HCT116 (cell line): ENCODE results near the gene TRNP1. TPM values are rescaled to one million over a fixed set of nuclear protein-coding genes. Genes with fewer than 3 reads are reported as not detected.

Experiments used
- ATAC-seq: fragments of 200-7000 bp; cut with Tn5 transposase; 2 replicates; pipeline ENCODE4 v1.9.1; 2020; ENCODE audit warnings: mild to moderate bottlenecking, moderate library complexity
- BruUV-seq: library from RNA; stranded (reverse); fragments of 400-500 nt; replicated peaks from 2 replicates; lab custom pipeline; 2021; lab: Mats Ljungman, UMichigan
- CTCF ChIA-PET: fragments of 300-600 bp; sonication (Branson Sonifier 250); formaldehyde crosslinking; loops from one replicate; lab custom pipeline; 2021; ENCODE audit warnings: antibody characterized with exemption; lab: Charles Lee
- POLR2A ChIA-PET: fragments of 300-600, 350-600 bp; sonication (Branson Sonifier 250); formaldehyde crosslinking; loops from one replicate; lab custom pipeline; 2021; ENCODE audit warnings: antibody characterized with exemption; lab: Charles Lee
- RAD21 ChIA-PET, 2 experiments: fragments of 300-600 bp; sonication (Branson Sonifier 250); formaldehyde crosslinking; loops; one replicate each; lab custom pipeline; 2023; ENCODE audit warnings: low total read pairs in 2 of 2; ENCODE audit not compliant: uncharacterized antibody in 2 of 2, unreplicated experiment in 2 of 2, low non-redundant PET in 1 of 2; lab: Charles Lee
- DNase-seq: peaks from one replicate; pipeline ENCODE4 v3.0.0-alpha.2; 2010; ENCODE audit warnings: low read depth, low spot score
- H2AFZ ChIP-seq: fragments of 200-600 bp; shearing (Covaris generic), sonication (generic); 2 replicates; pipeline ENCODE4 v1.6.1; 2017; ENCODE audit warnings: low read depth, mixed run types, mixed read lengths, antibody characterized with exemption, low read length; ENCODE audit not compliant: poor library complexity, severe bottlenecking
- H3K27ac ChIP-seq: 2 replicates; pipeline ENCODE4 v1.5.1; 2012; ENCODE audit warnings: low read depth, low read length
- H3K27me3 ChIP-seq: fragments of 200-600 bp; sonication (generic); 2 replicates; pipeline ENCODE4 v1.6.1; 2016; ENCODE audit warnings: mixed run types, low read length, mixed read lengths; ENCODE audit not compliant: insufficient read depth
- H3K36me3 ChIP-seq, 2 experiments: fragments of 200-500 bp in 1 of 2; fragments of 200-600 bp in 1 of 2; sonication (Bioruptor generic) in 1 of 2; sonication (generic) in 1 of 2; 2 replicates each; pipeline versions ENCODE4 v1.5.1 to v1.6.1; 2014 to 2016; ENCODE audit warnings: low read length in 2 of 2, inconsistent platforms in 1 of 2, mixed read lengths in 1 of 2, mixed run types in 1 of 2; ENCODE audit not compliant: insufficient read depth in 2 of 2, control insufficient read depth in 1 of 2
- H3K4me1 ChIP-seq, 2 experiments: fragments of 200-600 bp in 1 of 2; sonication (generic) in 1 of 2; 2 replicates each; pipeline versions ENCODE4 v1.5.1 to v1.6.1; 2012 to 2017; ENCODE audit warnings: low read length in 2 of 2, inconsistent platforms in 1 of 2, mild to moderate bottlenecking in 1 of 2, mixed read lengths in 1 of 2, mixed run types in 1 of 2, moderate library complexity in 1 of 2; ENCODE audit not compliant: insufficient read depth in 2 of 2, control insufficient read depth in 1 of 2
- H3K4me2 ChIP-seq: fragments of 200-600 bp; sonication (generic); 2 replicates; pipeline ENCODE4 v1.6.1; 2017; ENCODE audit warnings: mixed run types, low read length, mixed read lengths
- H3K4me3 ChIP-seq, 2 experiments: fragments of 200-600 bp in 1 of 2; sonication (generic) in 1 of 2; replicated peaks in 1 of 2; 2 replicates each; pipeline ENCODE4 v1.5.1; 2011 to 2016; ENCODE audit warnings: low read length in 2 of 2, control low read depth in 1 of 2, low read depth in 1 of 2, mild to moderate bottlenecking in 1 of 2, mixed read lengths in 1 of 2, mixed run types in 1 of 2
- H3K79me2 ChIP-seq: fragments of 200-600 bp; sonication (generic); 2 replicates; pipeline ENCODE4 v1.6.1; 2017; ENCODE audit warnings: mild to moderate bottlenecking, mixed run types, low read length, moderate library complexity, mixed read lengths; ENCODE audit not compliant: insufficient read depth
- H3K9ac ChIP-seq: fragments of 200-600 bp; sonication (generic); 2 replicates; pipeline ENCODE4 v1.6.1; 2016; ENCODE audit warnings: low read length, mixed read lengths
- H3K9me2 ChIP-seq: fragments of 200-600 bp; sonication (generic), shearing (Covaris generic); 2 replicates; pipeline ENCODE4 v1.6.1; 2017; ENCODE audit warnings: mixed run types, mild to moderate bottlenecking, moderate library complexity; ENCODE audit not compliant: insufficient read depth
- H3K9me3 ChIP-seq, 2 experiments: fragments of 200-500 bp in 1 of 2; fragments of 200-600 bp in 1 of 2; sonication (Bioruptor generic) in 1 of 2; sonication (generic) in 1 of 2; 2 replicates each; pipeline ENCODE4 v1.6.1; 2014 to 2017; ENCODE audit warnings: low read length in 2 of 2, mixed read lengths in 2 of 2, inconsistent platforms in 1 of 2, low read depth in 1 of 2, mild to moderate bottlenecking in 1 of 2, mixed run types in 1 of 2, moderate library complexity in 1 of 2; ENCODE audit not compliant: control insufficient read depth in 1 of 2, insufficient read depth in 1 of 2
- H4K20me1 ChIP-seq: fragments of 200-600 bp; sonication (generic), shearing (Covaris generic); 2 replicates; pipeline ENCODE4 v1.6.1; 2017; ENCODE audit warnings: mixed run types, mild to moderate bottlenecking, moderate library complexity; ENCODE audit not compliant: insufficient read depth
- ATF3 ChIP-seq: IDR thresholded peaks from 2 replicates; pipeline ENCODE4 v1.6.1; 2012
- FOSL1 ChIP-seq: IDR thresholded peaks from 2 replicates; pipeline ENCODE4 v1.6.1; 2012; ENCODE audit warnings: low read depth
- JUND ChIP-seq: IDR thresholded peaks from 2 replicates; pipeline ENCODE4 v1.6.1; 2012
- POLR2A ChIP-seq: IDR thresholded peaks from 2 replicates; pipeline ENCODE4 v1.7.0; 2011; ENCODE audit warnings: borderline replicate concordance; ENCODE audit not compliant: insufficient read depth, insufficient read length; ENCODE audit errors: extremely low read depth
- POLR2AphosphoS5 ChIP-seq: IDR thresholded peaks from 2 replicates; pipeline ENCODE4 v1.6.1; 2011; ENCODE audit warnings: mild to moderate bottlenecking, low read depth, low read length, moderate library complexity
- intact Hi-C: fragments of 100-400 bp; cut with micrococcal nuclease; formaldehyde crosslinking; loops from 2 replicates; pipeline ENCODE4 v1.10.0; 2022
- total RNA-seq: library from RNA; stranded (reverse); gene quantifications from one replicate; pipeline ENCODE4 v1.2.1, GENCODE V29; 2021; ENCODE audit not compliant: unreplicated experiment

Gene TRNP1
- total RNA-seq, 1 experiment from 2014 or later, result 76.9 TPM

- ATAC-seq (no peak), DNase-seq (no peak)
- BruUV-seq, result no TSS peak
- ChIA-PET RAD21 (no interaction called here), POLR2A (interaction anchor here (0.8 to 1.5 kb wide), 2 partner anchors 8 to 29 kb away, joined by 3 to 5 read pairs; partner anchors contain the start of gene TENT5B), CTCF (interaction anchor here (1.5 kb wide), 1 partner anchor 38 kb away, joined by 4 read pairs; no protein-coding TSS in a partner anchor)
- Histone ChIP-seq H3K9me2 (no peaks in the 10 kb centered on the region), H2AFZ (no peak overlapping the region), H4K20me1 (no peaks in the 10 kb centered on the region), H3K36me3 (peaks cover 0 to 6% of the 10 kb centered on the region in 2 experiments; a peak in 1 of 4 replicates), H3K27ac (peak overlapping the region; percentile 1; the same call in 1 of the 2 replicates), H3K9me3 (no peaks in the 10 kb centered on the region), H3K27me3 (no peaks in the 10 kb centered on the region), H3K4me3 (no peak overlapping the region), H3K4me1 (peaks cover 71 to 95% of the 10 kb centered on the region in 2 experiments), H3K4me2 (peak overlapping the region; percentile 5), H3K79me2 (no peaks in the 10 kb centered on the region), H3K9ac (0 out of 2 replicates have a peak overlapping the region, but pooled peaks have one; percentile 19)
- TF ChIP-seq POLR2AphosphoS5 (peak; percentile 1; the same call in 1 of the 2 replicates), FOSL1 (no peak)
- intact Hi-C loops, result no loop called here
Measured at GRCh38 chr1:27004471-27005165, 11.1 kb downstream of the TRNP1 start.

- H3K27me3 ChIP-seq, result no peaks in the 10 kb centered on the region
- H4K20me1 ChIP-seq, result no peaks in the 10 kb centered on the region
- POLR2A ChIA-PET, result interaction anchor here (1.5 kb wide), 1 partner anchor 29 kb away, joined by 3 read pairs; no protein-coding TSS in a partner anchor
- H3K36me3 ChIP-seq, result peaks cover 0 to 6% of the 10 kb centered on the region in 2 experiments; a peak in 1 of 4 replicates
- BruUV-seq, result no TSS peak
- no peak for ATAC-seq
- peak overlapping the region; percentile 5; the same call in 1 of the 2 replicates for H3K4me2 ChIP-seq
- RAD21 ChIA-PET, result no interaction called here
- intact Hi-C loops, result no loop called here
- no peak overlapping the region for H3K4me3 ChIP-seq
- peaks cover 71 to 95% of the 10 kb centered on the region in 2 experiments for H3K4me1 ChIP-seq
- no peak for DNase-seq
- no peak overlapping the region for H3K27ac ChIP-seq
- TF ChIP-seq ATF3 (no peak), JUND (no peak), POLR2A (no peak)
- no peak overlapping the region for H3K9ac ChIP-seq
- no peaks in the 10 kb centered on the region for H3K9me3 ChIP-seq
- H2AFZ ChIP-seq, result no peak overlapping the region
- no peaks in the 10 kb centered on the region for H3K9me2 ChIP-seq
- CTCF ChIA-PET, result interaction anchor here (1.5 kb wide), 1 partner anchor 38 kb away, joined by 4 read pairs; no protein-coding TSS in a partner anchor
- H3K79me2 ChIP-seq, result no peaks in the 10 kb centered on the region
Measured at GRCh38 chr1:27005166-27005530, 11.7 kb downstream of the TRNP1 start.
